GM19467 (cell line): ENCODE data around the gene MAFG.

ENCODE experiments used
- ATAC-seq: cut with Tn5 transposase; IDR thresholded peaks from one replicate; pipeline ENCODE4 v1.9.1; 2021; ENCODE audit warnings: mild to moderate bottlenecking, moderate library complexity; ENCODE audit not compliant: unreplicated experiment

The MAFG gene

GRCh38 chr17:81927653-81928543 is at the start of gene MAFG:
MAFG (minus strand) TSS chr17:81927735; CDS start chr17:81923185, 4,550 bp downstream.
- ATAC-seq = peak; percentile 56

GRCh38 chr17:81976332-81977210 is 49.0 kb upstream of the MAFG start:
- ATAC-seq = no peak

GRCh38 chr17:81973432-81973831 is 45.9 kb upstream of the MAFG start:
- no peak for ATAC-seq

- no peak for ATAC-seq
These were observed 41.6 kb upstream of the MAFG start for GRCh38 chr17:81968850-81969812.

- no peak for ATAC-seq
These were observed 40.8 kb upstream of the MAFG start for GRCh38 chr17:81968396-81968745.

- peak; percentile 51 for ATAC-seq
These were observed 40.2 kb upstream of the MAFG start for GRCh38 chr17:81967533-81968395.

GRCh38 chr17:81967244-81967532 is 39.7 kb upstream of the MAFG start:
- ATAC-seq = no peak

- no peak for ATAC-seq
These were observed 39.1 kb upstream of the MAFG start for GRCh38 chr17:81966343-81967243.

GRCh38 chr17:81964081-81964849 is 36.7 kb upstream of the MAFG start:
- no peak for ATAC-seq

GRCh38 chr17:81962499-81963441 is 35.2 kb upstream of the MAFG start:
- ATAC-seq = no peak

- no peak for ATAC-seq
These were observed 34.3 kb upstream of the MAFG start for GRCh38 chr17:81961521-81962498.

- ATAC-seq = no peak
These were observed 33.6 kb upstream of the MAFG start, which contains the start of gene NOTUM for GRCh38 chr17:81961087-81961511. NOTUM (minus strand) TSS chr17:81961187; CDS start chr17:81960909, 278 bp downstream.

GRCh38 chr17:81960130-81960958 is 32.8 kb upstream of the MAFG start:
- no peak for ATAC-seq

GRCh38 chr17:81959362-81960129 is 32.0 kb upstream of the MAFG start:
- no peak for ATAC-seq
